Smooth muscle cell (in vitro differentiated cells): ENCODE measurements around the gene ANXA3. TPM values are rescaled to one million over a fixed set of nuclear protein-coding genes. Genes with fewer than 3 reads are reported as not detected.

ENCODE experiments used
- DNase-seq: peaks from one replicate; lab custom pipeline; 2025; ENCODE audit not compliant: unreplicated experiment; lab: John Stamatoyannopoulos, UW
- H2AFZ ChIP-seq: fragments of 200-600 bp; sonication (generic); 2 replicates; pipeline ENCODE4 v1.6.0; 2016; ENCODE audit warnings: antibody characterized with exemption, low read depth, mild to moderate bottlenecking
- H3F3A ChIP-seq: fragments of 200-600 bp; sonication (generic); 2 replicates; pipeline ENCODE4 v1.6.0; 2017; ENCODE audit warnings: antibody characterized with exemption, low read depth
- H3K27ac ChIP-seq: fragments of 200-600 bp; sonication (generic); 2 replicates; pipeline ENCODE4 v1.5.1; 2016; ENCODE audit warnings: low read depth, mild to moderate bottlenecking
- H3K27me3 ChIP-seq: fragments of 200-600 bp; sonication (generic); 2 replicates; pipeline ENCODE4 v1.6.1; 2016; ENCODE audit warnings: low read depth, mild to moderate bottlenecking
- H3K36me3 ChIP-seq: fragments of 200-600 bp; sonication (generic); 2 replicates; pipeline ENCODE4 v1.5.1; 2016; ENCODE audit warnings: low read depth
- H3K4me1 ChIP-seq: fragments of 200-600 bp; sonication (generic); 2 replicates; pipeline ENCODE4 v1.5.1; 2016; ENCODE audit warnings: low read depth
- H3K4me2 ChIP-seq: fragments of 200-600 bp; sonication (generic); 2 replicates; pipeline ENCODE4 v1.6.0; 2016; ENCODE audit warnings: mild to moderate bottlenecking
- H3K4me3 ChIP-seq: fragments of 200-600 bp; sonication (generic); 2 replicates; pipeline ENCODE4 v1.5.1; 2016; ENCODE audit warnings: mild to moderate bottlenecking
- H3K79me2 ChIP-seq: fragments of 200-600 bp; sonication (generic); 2 replicates; pipeline ENCODE4 v1.6.0; 2016; ENCODE audit warnings: low read depth, mild to moderate bottlenecking
- H3K9ac ChIP-seq: fragments of 200-600 bp; sonication (generic); 2 replicates; pipeline ENCODE4 v1.6.0; 2016; ENCODE audit warnings: low read depth
- H3K9me3 ChIP-seq: fragments of 200-600 bp; sonication (generic); replicated peaks from 2 replicates; pipeline ENCODE4 v1.5.1; 2016; ENCODE audit warnings: low read depth
- H4K20me1 ChIP-seq: fragments of 200-600 bp; sonication (generic); 2 replicates; pipeline ENCODE4 v1.6.0; 2016; ENCODE audit warnings: low read depth
- WGBS: methylation state at CpG from one replicate; pipeline ENCODE4 v1.1.7; 2016; ENCODE audit warnings: low lambda C conversion rate; 5-methylcytosine and 5-hydroxymethylcytosine counted together
- polyA plus RNA-seq: library from polyadenylated mRNA; unstranded; fragments of >200 nt; fragmentation: Nextera tagmentation; extraction: Ambion mirVana; gene quantifications from 2 replicates; pipeline ENCODE4 v1.2.1, GENCODE V29; 2016
- total RNA-seq: library from RNA; depleted of rRNA; stranded (reverse); fragments of >200 nt; gene quantifications from 2 replicates; pipeline ENCODE4 v1.2.3, GENCODE V29; 2014
- TF ChIP-seq, protein P1 (sequence below): fragments of 200-600 bp; sonication (generic); IDR thresholded peaks from 2 replicates; pipeline ENCODE4 v1.5.1; 2017; ENCODE audit warnings: borderline replicate concordance, mild to moderate bottlenecking, antibody characterized with exemption; ENCODE audit not compliant: insufficient read depth, poor library complexity, severe bottlenecking

The ANXA3 gene
- total and polyA plus RNA-seq, 2 experiments from 2014 or later = 16.7 to 44.5 TPM

DNA sequence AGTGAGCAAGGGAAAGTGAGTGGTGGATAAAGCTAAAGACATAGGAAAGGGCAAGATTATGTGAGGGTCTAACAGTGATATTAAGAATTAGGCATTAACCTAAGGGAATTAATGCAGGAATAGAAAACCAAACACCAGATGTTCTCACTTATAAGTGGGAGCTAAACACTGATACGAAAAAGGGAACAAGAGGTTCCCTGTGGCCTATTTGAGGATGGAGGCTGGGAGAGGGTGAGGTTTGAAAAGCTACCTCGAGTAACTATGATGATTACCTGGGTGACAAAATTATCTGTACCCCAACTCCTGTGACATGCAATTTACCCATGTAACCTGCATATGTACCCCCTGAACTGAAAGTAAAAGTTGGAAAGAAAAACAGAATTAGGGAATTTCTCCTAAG, 79.0 kb downstream of the ANXA3 start:
- Histone ChIP-seq H3K9me3 (no peaks in the 10 kb centered on the region), H3F3A (no peaks in the 10 kb centered on the region), H4K20me1 (no peaks in the 10 kb centered on the region), H2AFZ (no peak overlapping the region), H3K4me2 (no peak overlapping the region), H3K36me3 (no peaks in the 10 kb centered on the region), H3K9ac (no peak overlapping the region), H3K79me2 (no peaks in the 10 kb centered on the region), H3K27ac (no peak overlapping the region), H3K4me1 (no peaks in the 10 kb centered on the region), H3K4me3 (no peak overlapping the region), H3K27me3 (no peaks in the 10 kb centered on the region)
- TF ChIP-seq, protein P1, sequence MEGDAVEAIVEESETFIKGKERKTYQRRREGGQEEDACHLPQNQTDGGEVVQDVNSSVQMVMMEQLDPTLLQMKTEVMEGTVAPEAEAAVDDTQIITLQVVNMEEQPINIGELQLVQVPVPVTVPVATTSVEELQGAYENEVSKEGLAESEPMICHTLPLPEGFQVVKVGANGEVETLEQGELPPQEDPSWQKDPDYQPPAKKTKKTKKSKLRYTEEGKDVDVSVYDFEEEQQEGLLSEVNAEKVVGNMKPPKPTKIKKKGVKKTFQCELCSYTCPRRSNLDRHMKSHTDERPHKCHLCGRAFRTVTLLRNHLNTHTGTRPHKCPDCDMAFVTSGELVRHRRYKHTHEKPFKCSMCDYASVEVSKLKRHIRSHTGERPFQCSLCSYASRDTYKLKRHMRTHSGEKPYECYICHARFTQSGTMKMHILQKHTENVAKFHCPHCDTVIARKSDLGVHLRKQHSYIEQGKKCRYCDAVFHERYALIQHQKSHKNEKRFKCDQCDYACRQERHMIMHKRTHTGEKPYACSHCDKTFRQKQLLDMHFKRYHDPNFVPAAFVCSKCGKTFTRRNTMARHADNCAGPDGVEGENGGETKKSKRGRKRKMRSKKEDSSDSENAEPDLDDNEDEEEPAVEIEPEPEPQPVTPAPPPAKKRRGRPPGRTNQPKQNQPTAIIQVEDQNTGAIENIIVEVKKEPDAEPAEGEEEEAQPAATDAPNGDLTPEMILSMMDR = no peak
- WGBS = 92% methylated on average over 2 of the region's 2 CpGs
- DNase-seq = no peak

- Histone ChIP-seq H3K4me1 (no peaks in the 10 kb centered on the region), H3K9me3 (no peaks in the 10 kb centered on the region), H3K27ac (no peak overlapping the region), H3K9ac (no peak overlapping the region), H3K27me3 (no peaks in the 10 kb centered on the region), H3K79me2 (no peaks in the 10 kb centered on the region), H2AFZ (peak overlapping the region; percentile 20), H3F3A (no peaks in the 10 kb centered on the region), H3K4me3 (no peak overlapping the region), H3K4me2 (no peak overlapping the region), H3K36me3 (no peaks in the 10 kb centered on the region), H4K20me1 (no peaks in the 10 kb centered on the region)
- no peak for DNase-seq
- TF ChIP-seq, protein P1 = no peak
- 63% methylated on average over 5 of the region's 5 CpGs for WGBS
Measured at GRCh38 chr4:78634011-78634664, 82.6 kb downstream of the ANXA3 start.

- no peaks in the 10 kb centered on the region for H3F3A ChIP-seq
- no peak overlapping the region for H3K4me2 ChIP-seq
- H3K9ac ChIP-seq = no peak overlapping the region
- H2AFZ ChIP-seq = no peak overlapping the region
- no peaks in the 10 kb centered on the region for H3K79me2 ChIP-seq
- TF ChIP-seq, protein P1 = no peak
- WGBS = 85% methylated on average over 4 of the region's 4 CpGs
- no peaks in the 10 kb centered on the region for H3K36me3 ChIP-seq
- DNase-seq = no peak
- H3K4me1 ChIP-seq = no peaks in the 10 kb centered on the region
- H3K27ac ChIP-seq = no peak overlapping the region
- H3K9me3 ChIP-seq = no peaks in the 10 kb centered on the region
- no peaks in the 10 kb centered on the region for H3K27me3 ChIP-seq
- H4K20me1 ChIP-seq = no peaks in the 10 kb centered on the region
- no peak overlapping the region for H3K4me3 ChIP-seq
Measured at GRCh38 chr4:78638337-78639172, 87.0 kb downstream of the ANXA3 start.
